Measurements from ENCODE around the gene PTCHD1.

Gene PTCHD1

DNA sequence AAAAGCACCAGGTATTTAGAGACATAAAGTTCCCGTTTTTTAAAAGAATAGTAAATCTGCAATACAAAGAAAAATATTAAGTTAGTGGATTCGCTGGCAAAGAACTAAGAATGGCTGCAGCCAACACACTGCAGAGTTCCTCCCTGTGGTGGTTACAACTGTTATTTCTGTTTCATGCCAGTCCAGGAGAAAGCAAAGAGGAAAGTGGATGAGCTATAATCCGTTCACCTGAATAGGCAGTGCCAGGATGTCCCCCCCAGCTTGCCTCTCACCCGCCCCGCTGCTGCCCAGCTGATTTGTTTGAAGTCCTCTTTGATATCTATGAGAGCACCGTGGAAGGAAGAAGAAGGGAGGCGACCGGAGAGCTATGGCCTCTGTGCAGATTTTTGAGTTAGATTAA, 63.9 kb downstream of the PTCHD1 start:
- no peak for DNase-seq (ENCODE audit: low read depth)

DNA sequence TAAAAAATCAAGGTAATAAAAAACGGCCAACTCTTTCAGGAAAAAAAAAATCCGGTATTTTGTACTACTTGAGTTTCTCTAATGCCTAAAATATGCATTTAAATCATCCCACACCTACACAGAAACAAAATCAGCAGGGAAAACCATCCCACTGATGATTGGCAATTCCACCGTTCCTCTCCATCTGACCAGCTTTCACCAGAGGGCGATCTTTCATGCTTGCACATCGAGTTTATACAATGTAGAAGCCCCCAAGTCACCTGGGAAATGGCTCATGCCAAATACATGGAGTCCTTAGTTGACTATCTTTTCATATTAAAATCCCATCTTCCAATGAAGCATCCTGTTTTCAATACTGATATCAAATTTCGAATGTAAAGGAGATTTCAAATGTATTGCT, 69.2 kb downstream of the PTCHD1 start:
- no peak for DNase-seq (ENCODE audit: low read depth)

DNA sequence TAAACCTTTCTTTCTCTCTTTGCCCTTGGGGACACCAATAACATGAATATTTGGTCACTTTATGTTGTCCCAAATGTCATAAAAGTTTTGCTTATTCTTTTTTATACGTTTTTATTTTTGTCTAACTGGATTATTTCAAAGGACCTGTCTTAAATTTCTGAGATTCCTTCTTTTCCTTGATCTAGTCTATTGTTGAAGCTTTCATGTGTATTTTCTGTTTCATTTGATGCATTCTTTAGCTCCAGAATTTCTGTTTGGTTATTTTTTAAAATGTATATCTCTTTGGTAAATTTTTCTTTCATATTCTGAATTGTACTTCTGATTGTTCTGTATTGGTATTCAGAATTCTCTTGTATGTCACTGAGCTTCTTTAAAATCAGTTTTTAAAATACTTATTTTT, 88.3 kb downstream of the PTCHD1 start:
- DNase-seq (ENCODE audit: low read depth), result no peak

DNA sequence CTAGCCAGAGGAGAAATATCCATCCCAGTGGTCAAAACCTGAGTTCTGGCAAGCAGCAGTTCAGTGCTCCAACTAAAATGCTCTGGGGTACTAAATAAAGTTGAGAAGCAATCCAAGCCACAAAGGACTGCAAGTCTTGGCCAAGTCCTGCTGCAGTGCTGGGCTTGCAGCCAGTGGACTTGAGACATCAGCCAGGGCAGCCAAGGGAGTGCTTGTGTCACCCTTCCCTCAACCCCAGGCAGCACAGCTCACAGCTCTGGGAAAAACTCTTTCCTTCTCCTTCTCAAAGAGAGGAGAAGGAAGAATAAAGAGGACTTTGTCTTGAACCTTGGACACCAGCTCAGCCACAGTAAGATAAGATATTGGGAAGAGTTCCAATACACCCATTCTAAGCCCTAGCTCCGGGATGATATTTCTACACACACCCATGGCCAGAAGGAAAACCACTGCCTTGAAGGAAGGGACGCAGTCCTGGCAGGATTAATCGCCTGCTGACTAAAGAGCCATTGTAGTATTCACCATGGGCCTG, 99.8 kb downstream of the PTCHD1 start:
- no peak for DNase-seq (ENCODE audit: low read depth)

DNA sequence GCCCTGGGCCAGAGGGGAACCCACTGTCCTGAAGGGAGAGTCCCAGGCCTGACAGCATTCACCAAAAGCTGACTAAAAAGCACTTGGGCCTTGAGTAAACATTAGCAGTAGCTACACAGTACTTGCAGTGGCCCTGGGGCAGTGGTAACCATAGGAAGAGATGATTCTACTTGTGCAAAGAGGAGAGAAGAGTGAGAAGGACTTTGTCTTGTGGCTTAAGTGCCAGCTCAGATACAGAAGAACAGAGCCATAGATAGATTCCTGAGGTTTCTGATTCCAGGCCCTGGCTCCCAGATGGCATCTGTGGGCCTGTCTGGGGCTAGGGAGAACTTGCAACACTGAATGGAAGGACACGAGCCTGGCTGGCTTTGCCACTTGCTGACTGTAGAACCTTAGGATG, 100.5 kb downstream of the PTCHD1 start:
- no peak for DNase-seq (ENCODE audit: low read depth)

DNA sequence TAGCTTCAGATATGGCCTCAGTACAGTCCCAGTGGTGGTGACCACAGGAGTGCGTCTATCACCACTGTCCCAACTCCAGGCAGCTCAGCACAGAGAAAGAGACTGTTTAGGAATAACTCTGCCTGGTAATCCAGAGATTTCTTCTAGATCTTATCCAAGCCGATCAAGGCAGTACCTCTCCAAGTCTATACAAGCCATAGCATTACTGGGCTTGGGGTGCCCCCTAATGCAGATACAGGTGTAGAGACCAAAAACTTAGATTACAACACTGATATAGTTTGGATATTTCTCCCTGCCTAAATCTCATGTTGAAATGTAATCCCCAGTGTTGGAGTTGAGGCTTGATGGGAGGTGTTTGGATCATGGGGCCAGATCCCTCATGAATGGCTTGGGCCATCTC, 100.9 kb downstream of the PTCHD1 start:
- DNase-seq (ENCODE audit: low read depth), result no peak

DNA sequence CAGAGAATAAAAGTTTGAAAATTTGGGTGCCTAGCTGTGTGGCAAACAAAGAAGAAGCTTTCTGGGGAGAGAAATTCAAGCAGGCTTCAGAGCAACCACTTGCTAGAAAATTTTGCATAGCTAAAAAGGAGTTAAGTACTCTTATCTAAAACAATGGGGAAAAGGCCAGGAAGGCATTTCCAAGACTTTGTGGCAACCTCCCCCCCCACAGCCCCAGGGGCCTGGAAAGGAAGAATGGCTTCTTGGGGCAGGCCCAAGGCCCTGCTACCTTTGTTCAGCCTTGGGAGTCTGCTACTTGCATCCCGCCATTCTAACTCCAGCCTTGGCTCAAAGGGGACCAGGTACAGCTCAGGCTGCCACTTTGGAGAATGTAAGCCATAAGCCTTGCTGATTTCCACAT, 102.2 kb downstream of the PTCHD1 start:
- DNase-seq (ENCODE audit: low read depth), result no peak

DNA sequence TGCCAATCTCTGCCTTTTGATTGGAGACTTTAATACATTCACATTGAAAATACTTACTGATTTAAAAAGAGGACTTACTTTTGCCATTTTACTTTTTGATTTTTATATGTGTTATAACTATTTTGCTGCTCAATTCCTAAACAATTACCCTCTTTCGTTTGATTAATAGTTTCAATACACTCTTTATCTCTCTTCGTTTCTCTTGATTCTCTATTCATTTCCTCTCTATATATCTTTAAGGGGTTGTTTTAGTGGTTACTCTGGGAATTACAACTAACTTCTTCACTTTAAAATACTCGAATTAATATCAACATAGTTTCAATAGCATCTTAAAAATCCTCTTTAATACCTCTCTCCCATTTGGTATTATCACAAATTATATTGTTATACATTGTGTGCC, 116.6 kb downstream of the PTCHD1 start:
- DNase-seq (ENCODE audit: low read depth), result no peak

All from activated T-helper 9 cell treated with anti-CD3 and anti-CD28 coated beads, Interleukin-2, amount 50 U/mL, for 16 hours (primary cell).